Measurements from ENCODE around the gene MICAL2. TPM values are rescaled to one million over a fixed set of nuclear protein-coding genes. Genes with fewer than 3 reads are reported as not detected.

The MICAL2 gene
- total RNA-seq, 4 donors from 2014 or later, result 24.7 to 53.7 (median 37.0) TPM

GRCh38 chr11:12172493-12173013 lies 62.2 kb downstream of the MICAL2 start:
- ATAC-seq (no peak), DNase-seq (no peak)
- in situ Hi-C loops (cut with MboI; ENCODE audit: low sequenced_read_pairs in 4 of 4) (no loop called here), intact Hi-C loops (cut with DNase I; ENCODE audit: low total_unique reads) (no loop called here)
- Histone ChIP-seq H3K27me3 (no peaks in the 10 kb centered on the region), H3K4me3 (no peak overlapping the region), H3K4me1 (peaks cover 0 to under 1% of the 10 kb centered on the region in 2 donors), H3K36me3 (no peaks in the 10 kb centered on the region), H3K9me3 (no peaks in the 10 kb centered on the region), H3K27ac (no peak overlapping the region)
- no peak for TF ChIP-seq POLR2A (IDR thresholded peaks at IDR 0.05)
- TF ChIP-seq CTCF (IDR thresholded peaks at IDR 0.05 in 4 of 5, conservative IDR thresholded peaks at IDR 0.05 in 1 of 5), result no peak

- TF ChIP-seq POLR2A (IDR thresholded peaks at IDR 0.05) (no peak), CTCF (IDR thresholded peaks at IDR 0.05 in 4 of 5, conservative IDR thresholded peaks at IDR 0.05 in 1 of 5) (no peak)
- no peak for ATAC-seq
- no peak for DNase-seq
- H3K27ac ChIP-seq, result no peak overlapping the region
- no peaks in the 10 kb centered on the region for H3K27me3 ChIP-seq
- no peaks in the 10 kb centered on the region for H3K9me3 ChIP-seq
- H3K4me1 ChIP-seq, result peaks cover 0 to 6% of the 10 kb centered on the region in 2 donors
- H3K36me3 ChIP-seq, result no peaks in the 10 kb centered on the region
- H3K4me3 ChIP-seq, result no peak overlapping the region
- in situ Hi-C loops (cut with MboI; ENCODE audit: low sequenced_read_pairs in 4 of 4) (no loop called here), intact Hi-C loops (cut with DNase I; ENCODE audit: low total_unique reads) (no loop called here)
Observed at GRCh38 chr11:12173111-12173510, 62.7 kb downstream of the MICAL2 start.

- TF ChIP-seq POLR2A (IDR thresholded peaks at IDR 0.05) (no peak), CTCF (IDR thresholded peaks at IDR 0.05 in 4 of 5, conservative IDR thresholded peaks at IDR 0.05 in 1 of 5) (no peak)
- Histone ChIP-seq H3K36me3 (no peaks in the 10 kb centered on the region), H3K4me1 (peaks cover 0 to 6% of the 10 kb centered on the region in 2 donors), H3K9me3 (no peaks in the 10 kb centered on the region), H3K4me3 (no peak overlapping the region), H3K27ac (no peak overlapping the region), H3K27me3 (no peaks in the 10 kb centered on the region)
- ATAC-seq (no peak), DNase-seq (no peak)
- in situ Hi-C loops (cut with MboI; ENCODE audit: low sequenced_read_pairs in 4 of 4) (no loop called here), intact Hi-C loops (cut with DNase I; ENCODE audit: low total_unique reads) (no loop called here)
Observed at GRCh38 chr11:12174128-12174476, 63.7 kb downstream of the MICAL2 start.

GRCh38 chr11:12174477-12175143 lies 64.2 kb downstream of the MICAL2 start:
- no peaks in the 10 kb centered on the region for H3K27me3 ChIP-seq
- TF ChIP-seq POLR2A (IDR thresholded peaks at IDR 0.05) (no peak), CTCF (IDR thresholded peaks at IDR 0.05 in 4 of 5, conservative IDR thresholded peaks at IDR 0.05 in 1 of 5) (no peak)
- H3K4me1 ChIP-seq, result peaks cover 2 to 6% of the 10 kb centered on the region in 2 donors
- H3K4me3 ChIP-seq, result no peak overlapping the region
- intact Hi-C loops (cut with DNase I; ENCODE audit: low total_unique reads) (no loop called here), in situ Hi-C loops (cut with MboI; ENCODE audit: low sequenced_read_pairs in 4 of 4) (no loop called here)
- ATAC-seq (no peak), DNase-seq (no peak)
- H3K36me3 ChIP-seq, result no peaks in the 10 kb centered on the region
- no peak overlapping the region for H3K27ac ChIP-seq
- no peaks in the 10 kb centered on the region for H3K9me3 ChIP-seq

Measured in gastrocnemius medialis (tissue), 4 donors.